DMS153 (cell line): ENCODE results near the gene EVC2.

Source experiments
- DNase-seq: peaks from one replicate; lab custom pipeline; 2025; lab: John Stamatoyannopoulos, UW

Gene EVC2

GRCh38 chr4:5711479-5712184 is 3.3 kb upstream of the EVC2 start:
- no peak for DNase-seq

DNA sequence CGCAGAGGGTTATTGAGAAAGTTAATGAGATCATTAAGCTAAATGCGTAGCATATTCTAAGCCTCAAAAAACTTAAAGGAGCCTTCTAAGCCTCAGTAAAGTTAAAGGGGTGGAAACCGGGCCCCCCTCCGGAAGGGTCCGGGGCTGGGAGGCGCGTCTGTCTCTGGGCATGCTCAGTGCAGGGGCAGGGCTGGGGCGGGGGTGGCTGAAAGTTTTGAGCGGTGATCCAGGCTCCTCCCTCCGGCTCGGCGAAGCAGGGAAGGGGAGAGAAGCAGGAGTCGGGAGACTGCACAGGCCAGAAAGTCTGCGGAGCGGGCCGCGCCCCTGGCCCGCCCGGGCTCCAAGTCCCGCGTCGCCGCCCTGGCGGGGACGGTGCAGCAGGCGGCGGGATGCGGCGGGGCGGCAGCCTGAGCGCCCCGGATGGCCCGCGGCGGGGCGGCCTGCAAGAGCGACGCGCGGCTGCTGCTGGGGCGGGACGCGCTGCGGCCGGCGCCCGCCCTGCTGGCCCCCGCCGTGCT is 2.7 kb upstream of the EVC2 start, which contains the start of gene EVC:
Gene EVC (plus strand): TSS at position 241 of the 518 bp plus-strand sequence. CDS start 180 bp downstream, at position 421.
- no peak for DNase-seq

GRCh38 chr4:5710065-5710960 is 2.0 kb upstream of the EVC2 start:
- DNase-seq = no peak

DNA sequence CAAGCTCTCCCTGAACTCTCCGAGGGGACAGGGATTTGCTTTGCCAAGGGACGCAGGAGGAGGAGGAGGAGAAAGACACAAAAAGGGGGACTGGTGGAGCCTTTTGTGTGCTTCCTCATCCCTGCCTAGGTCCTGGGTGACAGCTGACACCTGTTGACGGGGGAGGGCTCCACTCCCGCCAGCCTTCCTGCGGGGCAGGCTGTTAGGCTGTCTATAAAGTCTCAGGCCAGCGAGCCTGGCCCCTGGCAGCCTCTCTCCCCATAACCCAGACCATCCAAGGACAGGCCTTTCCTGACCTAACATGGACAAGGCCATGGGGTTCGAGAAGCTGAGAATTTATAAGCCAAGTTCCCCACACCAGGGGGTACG is 832 bp upstream of the EVC2 start:
- DNase-seq = no peak

- DNase-seq = no peak
Measured at GRCh38 chr4:5707778-5708448, 446 bp downstream of the EVC2 start.

DNA sequence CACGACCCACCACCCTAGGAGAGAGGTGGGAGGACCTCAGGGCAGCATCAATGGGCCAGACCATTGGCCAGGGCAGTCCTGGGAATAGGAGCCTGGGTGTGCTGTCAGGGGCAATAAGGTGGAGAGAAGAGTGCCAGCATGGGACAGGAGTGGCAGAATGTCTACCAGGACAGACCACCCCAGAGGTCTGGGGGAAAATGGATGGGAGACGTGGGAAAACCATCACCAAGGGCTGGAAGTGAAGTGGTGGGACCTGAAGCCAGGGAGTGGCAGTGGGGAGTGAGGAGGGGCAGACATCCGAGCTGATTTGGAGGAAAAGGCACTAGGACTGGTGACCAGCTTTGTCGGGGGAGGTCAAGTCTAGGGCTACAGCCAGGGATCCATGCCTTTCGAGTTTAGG is 993 bp downstream of the EVC2 start:
- DNase-seq = no peak

DNA sequence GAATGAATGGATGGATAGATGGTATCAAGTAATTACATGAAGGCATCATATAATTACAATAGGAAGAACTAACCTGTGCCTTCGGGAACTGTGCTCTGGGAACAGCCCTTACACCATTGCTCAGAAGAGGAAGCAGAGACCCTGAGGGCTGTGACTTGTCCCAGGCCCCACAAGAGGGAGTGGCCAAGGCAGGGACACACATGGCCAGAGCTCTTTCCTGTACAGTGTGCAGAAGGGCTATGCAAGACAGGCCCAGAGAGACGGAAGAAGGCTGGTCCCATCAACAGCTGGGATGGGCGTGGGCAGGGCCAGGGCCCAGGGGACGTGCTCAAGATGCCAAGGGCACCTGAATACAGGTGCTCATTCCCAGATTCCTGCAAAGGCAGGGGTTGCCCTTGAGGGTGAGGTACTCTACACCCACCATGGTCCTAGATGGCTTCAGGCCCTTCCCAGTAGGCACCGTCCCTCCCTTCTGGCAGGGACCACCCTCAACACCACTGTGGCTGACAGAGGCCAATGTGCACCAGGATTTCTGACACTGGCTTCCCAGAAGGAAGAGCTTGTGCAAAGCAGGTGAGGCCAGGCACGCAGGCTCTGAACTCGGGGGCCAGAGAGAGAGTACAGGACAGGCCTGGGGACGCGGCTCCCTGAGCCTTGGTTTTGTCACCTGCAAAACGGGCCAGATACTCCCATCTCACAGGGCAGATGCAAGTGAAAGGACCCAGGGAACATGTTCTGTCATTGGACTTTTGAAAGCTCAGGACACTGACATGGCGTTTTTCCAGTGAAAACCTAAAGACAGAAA is 1.7 kb downstream of the EVC2 start:
- DNase-seq = no peak

DNA sequence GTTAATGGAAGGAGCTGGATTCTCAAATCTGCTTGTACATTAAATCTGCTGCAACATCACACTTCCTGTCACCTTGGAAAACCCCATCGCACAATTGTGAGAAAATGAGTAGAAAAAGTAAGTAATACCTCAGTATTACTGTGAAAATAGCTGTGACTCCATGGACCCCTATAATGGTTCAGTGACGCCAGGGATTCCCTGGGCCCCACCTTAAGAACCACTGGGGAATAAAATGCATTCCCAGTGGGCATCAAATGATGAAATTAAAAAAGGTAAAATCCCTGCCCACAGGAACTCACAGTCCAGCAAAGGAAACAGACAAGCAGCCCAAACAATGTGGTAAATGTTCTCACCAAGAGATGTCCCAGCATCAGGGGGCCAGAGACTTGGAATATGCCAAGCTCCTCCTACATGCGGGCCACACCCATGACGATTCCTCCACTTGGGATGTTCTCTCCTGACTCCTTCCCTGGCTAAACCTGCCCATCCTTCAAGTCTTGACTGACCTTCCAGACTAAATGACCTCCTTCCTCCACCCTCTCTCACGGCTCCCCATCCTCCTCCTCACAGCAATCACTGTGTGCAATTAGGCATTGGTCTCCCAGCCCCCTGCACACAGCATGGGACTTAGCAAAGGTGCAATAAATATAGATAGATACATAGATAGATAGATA is 2.6 kb downstream of the EVC2 start:
- DNase-seq = no peak

DNA sequence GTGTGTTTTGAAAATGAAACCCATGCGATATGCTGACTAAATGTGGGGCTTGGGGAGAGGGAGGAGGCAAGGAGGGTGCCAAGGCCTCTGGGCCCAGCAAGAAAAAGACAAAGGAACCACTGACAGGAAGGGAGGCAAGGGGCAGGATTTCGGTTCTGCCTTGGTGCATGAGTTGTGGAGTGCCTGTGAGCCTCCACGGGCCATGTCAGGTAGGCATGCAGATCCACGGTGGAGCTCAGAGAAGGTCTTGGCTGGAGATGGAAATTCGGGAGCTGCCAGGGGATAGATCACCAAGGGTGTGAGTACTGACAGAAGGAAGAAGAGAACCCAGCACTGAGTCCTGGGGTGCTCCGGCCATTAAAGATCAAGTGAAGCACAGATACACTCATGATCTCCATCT is 4.1 kb downstream of the EVC2 start:
- no peak for DNase-seq

DNA sequence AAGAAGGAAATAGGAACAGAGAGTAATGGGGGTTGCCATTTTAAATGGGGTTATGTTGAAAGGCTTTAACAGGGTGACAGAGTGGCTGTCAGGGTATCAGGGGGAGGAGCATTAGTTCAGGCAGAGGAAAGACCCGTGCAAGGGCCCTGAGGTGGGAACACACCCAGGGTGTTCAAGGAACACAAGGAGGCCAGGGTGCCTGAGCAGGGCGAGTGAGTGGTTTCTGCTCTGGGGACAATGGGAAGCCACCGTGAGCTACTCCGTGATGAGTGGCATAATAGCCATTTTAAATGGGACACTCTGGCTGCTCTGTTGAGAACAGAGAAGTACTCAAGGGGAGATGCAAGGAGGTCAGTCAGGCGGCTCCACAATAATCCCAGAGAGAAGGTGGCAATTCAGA is 4.5 kb downstream of the EVC2 start:
- no peak for DNase-seq

DNA sequence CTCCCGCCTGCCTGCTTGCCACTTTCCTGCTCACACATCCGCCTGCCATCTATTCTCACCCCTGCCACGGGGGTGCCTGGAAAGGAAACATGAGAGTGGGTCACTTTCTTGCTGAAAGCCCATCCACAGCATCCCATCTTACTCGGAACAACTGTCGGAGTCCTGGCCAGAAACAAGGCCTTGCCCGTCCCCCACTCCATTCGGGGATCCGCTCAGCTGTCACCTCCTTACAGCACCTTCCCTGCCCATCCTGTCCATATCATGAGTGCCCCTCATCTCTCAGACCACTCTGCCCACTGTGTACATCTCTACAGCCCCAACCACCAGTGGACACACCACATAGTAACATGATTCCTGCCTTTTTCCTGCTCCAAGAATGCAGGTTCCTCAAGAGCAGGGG is 6.4 kb downstream of the EVC2 start:
- DNase-seq = no peak

DNA sequence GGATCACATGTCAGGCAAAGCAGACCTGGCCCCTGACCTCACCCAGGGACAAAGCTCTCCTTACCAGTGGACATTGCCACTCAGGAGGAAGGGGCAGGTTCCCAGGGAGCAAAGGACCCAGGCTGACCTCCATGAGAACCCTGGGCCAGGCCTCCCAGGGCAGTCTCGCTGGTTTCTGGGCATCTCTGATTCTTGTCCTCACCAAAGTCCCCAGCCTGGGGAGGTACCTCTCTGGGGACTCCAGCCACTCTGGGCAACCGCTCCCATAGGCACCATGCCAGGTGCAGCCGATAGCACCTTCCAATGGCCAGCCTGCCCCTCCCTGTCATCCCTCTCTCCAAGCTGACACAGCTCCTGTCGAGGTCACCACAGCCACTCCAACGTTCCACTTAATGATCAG is 7.9 kb downstream of the EVC2 start:
- no peak for DNase-seq

- DNase-seq = no peak
Measured at GRCh38 chr4:5696341-5696740, 12.0 kb downstream of the EVC2 start.

DNA sequence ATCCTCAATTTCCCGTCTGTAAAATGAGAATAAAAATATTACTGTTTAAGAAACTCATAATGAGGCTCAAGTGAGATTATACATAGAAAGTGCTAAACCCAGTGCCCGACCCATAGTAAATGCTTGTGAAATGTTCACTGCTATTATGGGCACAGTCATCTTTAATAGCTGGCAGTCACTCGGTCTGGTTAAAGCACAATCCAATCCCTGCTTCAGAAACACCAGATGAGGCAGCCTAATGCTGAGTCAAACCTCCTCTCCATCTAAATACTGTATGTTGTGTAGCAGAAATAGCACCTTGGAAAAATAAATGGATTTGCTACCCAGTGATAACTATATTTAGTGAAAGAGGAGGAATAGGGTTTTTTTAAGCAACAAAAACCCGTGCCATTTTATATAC is 14.5 kb downstream of the EVC2 start:
- no peak for DNase-seq

- no peak for DNase-seq
Measured at GRCh38 chr4:5691491-5692132, 16.7 kb downstream of the EVC2 start.

- no peak for DNase-seq
Measured at GRCh38 chr4:5689065-5689464, 19.3 kb downstream of the EVC2 start.

DNA sequence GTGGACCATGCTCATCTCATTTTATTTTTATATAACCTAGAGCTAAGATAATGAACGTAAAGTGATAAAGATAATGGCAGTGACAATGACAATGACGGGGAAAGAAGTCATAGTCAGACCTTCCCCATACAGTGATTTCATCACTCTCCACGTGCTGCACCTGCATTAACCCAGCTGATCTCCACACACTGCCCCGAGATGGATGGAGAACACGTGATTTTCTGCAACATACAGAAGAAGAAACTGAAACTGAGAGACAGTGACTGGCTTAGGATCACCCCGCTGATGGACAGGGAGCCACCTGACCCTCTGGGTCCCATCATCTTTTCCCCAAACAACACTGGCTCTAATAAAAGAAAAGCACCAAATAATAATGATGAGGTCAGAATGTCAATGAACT is 22.0 kb downstream of the EVC2 start:
- DNase-seq = no peak

DNA sequence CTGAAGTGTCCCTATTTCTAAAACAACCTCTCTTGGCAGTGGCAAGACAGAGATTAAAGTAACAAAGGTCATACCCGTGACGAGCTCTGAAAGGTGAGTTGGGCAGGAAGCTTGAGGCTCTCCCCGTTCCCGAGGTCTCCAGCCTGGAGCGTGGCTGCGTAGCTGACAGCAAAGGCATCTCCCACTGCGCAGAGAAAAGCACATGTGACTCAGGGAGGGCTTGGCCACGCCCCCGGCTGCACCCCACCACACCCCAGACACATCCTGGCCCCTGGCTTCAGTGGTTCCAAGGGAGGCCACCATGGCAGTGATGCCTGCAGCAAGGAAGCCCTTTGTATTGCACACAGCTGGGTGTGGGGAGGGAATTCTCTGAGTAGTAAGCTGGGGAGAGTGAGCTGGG is 23.1 kb downstream of the EVC2 start:
- DNase-seq = no peak

- no peak for DNase-seq
Measured at GRCh38 chr4:5683566-5683965, 24.8 kb downstream of the EVC2 start.

DNA sequence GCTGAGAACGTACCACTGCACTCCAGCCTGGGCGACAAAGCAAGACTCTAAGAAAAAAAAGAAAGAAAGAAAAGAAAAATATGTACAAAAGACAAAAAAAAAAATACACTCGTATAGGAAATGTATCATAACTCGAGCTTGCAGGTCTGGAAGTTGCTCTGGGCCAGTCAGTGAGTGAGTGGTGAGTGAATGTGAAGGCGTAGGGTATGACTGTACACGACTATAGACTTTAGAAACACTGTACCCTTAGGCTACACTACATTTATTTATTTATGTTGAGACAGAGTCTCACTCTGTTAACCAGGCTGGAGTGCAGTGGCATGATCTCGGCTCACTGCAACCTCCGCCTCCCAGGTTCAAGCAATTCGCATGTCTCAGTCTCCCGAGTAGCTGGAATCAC is 29.4 kb downstream of the EVC2 start:
- DNase-seq = no peak

DNA sequence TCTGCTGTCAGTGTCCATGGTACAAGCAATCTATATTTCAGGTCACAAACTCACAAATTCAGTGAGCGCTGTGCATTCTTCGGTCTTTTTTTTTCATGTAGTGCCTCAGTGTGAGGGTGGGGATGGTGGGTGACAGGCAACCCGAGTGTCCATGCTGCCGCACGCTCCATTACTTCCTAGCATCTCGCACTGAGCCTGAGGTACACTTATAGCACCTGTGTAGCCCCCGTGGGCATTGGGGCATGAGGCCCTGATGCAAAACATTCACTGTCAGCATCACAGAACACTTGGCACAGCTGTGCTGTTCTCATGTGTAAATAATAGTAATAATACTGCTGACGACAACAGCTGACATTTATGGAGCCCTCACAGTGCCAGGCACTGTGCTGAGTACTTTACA is 31.6 kb downstream of the EVC2 start:
- no peak for DNase-seq
